IMR-90 (cell line): ENCODE measurements around the gene LCE2A. TPM values are rescaled to one million over a fixed set of nuclear protein-coding genes. Genes with fewer than 3 reads are reported as not detected.
"Not testable (repeated sequence)": the region's sequence is repeated elsewhere in the genome, so short reads cannot be mapped to it uniquely, and the experiment has no call there.

Experiments used
- ATAC-seq: fragments of 200-7000 bp; cut with Tn5 transposase; 2 replicates; pipeline ENCODE4 v1.9.1; 2020; ENCODE audit warnings: low read depth, mild to moderate bottlenecking, moderate library complexity
- BruUV-seq: library from RNA; stranded (reverse); fragments of 400-500 nt; replicated peaks from 2 replicates; lab custom pipeline; 2021; lab: Mats Ljungman, UMichigan
- CTCF ChIA-PET: fragments of 300-600 bp; formaldehyde crosslinking; extraction: SDS; loops from one replicate; lab custom pipeline; 2021; ENCODE audit warnings: antibody characterized with exemption; lab: Yijun Ruan, JAX
- POLR2A ChIA-PET: fragments of 300-600 bp; sonication (Branson Sonifier 250); formaldehyde crosslinking; loops from one replicate; lab custom pipeline; 2022; ENCODE audit warnings: antibody characterized with exemption; ENCODE audit not compliant: unreplicated experiment; lab: Charles Lee
- DNase-seq: peaks from one replicate; pipeline ENCODE4 v3.0.0; 2013
- H2AFZ ChIP-seq: replicated peaks from 2 replicates; pipeline ENCODE3; 2013; ENCODE audit warnings: low read length, mild to moderate bottlenecking; ENCODE audit not compliant: poor library complexity
- H2AK5ac ChIP-seq: 2 replicates; pipeline ENCODE4 v1.6.1; 2013; ENCODE audit warnings: low read depth, low read length, inconsistent platforms
- H2AK9ac ChIP-seq: replicated peaks from 2 replicates; pipeline ENCODE3; 2013; ENCODE audit warnings: mild to moderate bottlenecking, low read depth, low read length, moderate library complexity; ENCODE audit not compliant: poor library complexity
- H2BK120ac ChIP-seq: 2 replicates; pipeline ENCODE4 v1.6.1; 2013; ENCODE audit warnings: low read depth, low read length, inconsistent platforms
- H2BK15ac ChIP-seq: 3 replicates; pipeline ENCODE4 v1.6.1; 2013; ENCODE audit warnings: low read depth, low read length, inconsistent platforms
- H2BK20ac ChIP-seq: 2 replicates; pipeline ENCODE4 v1.6.1; 2013; ENCODE audit warnings: low read depth, mild to moderate bottlenecking, inconsistent platforms, low read length, moderate library complexity
- H2BK5ac ChIP-seq: 2 replicates; pipeline ENCODE4 v1.6.1; 2013; ENCODE audit warnings: mild to moderate bottlenecking, low read depth, low read length, inconsistent platforms; ENCODE audit not compliant: poor library complexity, severe bottlenecking
- H3K14ac ChIP-seq: replicated peaks from 2 replicates; pipeline ENCODE4 v1.6.1; 2013; ENCODE audit warnings: low read depth, low read length, inconsistent platforms
- H3K18ac ChIP-seq: 2 replicates; pipeline ENCODE4 v1.6.1; 2013; ENCODE audit warnings: low read depth, low read length, control low read depth
- H3K23ac ChIP-seq: 2 replicates; pipeline ENCODE4 v1.6.1; 2013; ENCODE audit warnings: low read depth, low read length, inconsistent platforms
- H3K27ac ChIP-seq: 2 replicates; pipeline ENCODE4 v1.5.1; 2013; ENCODE audit warnings: mild to moderate bottlenecking, control low read depth, low read length; ENCODE audit not compliant: insufficient read depth
- H3K27me3 ChIP-seq: 2 replicates; pipeline ENCODE4 v1.6.1; 2013; ENCODE audit warnings: low read length; ENCODE audit not compliant: control insufficient read depth, insufficient read depth
- H3K36me3 ChIP-seq: 2 replicates; pipeline ENCODE4 v1.6.1; 2013; ENCODE audit warnings: low read length, mixed read lengths; ENCODE audit not compliant: control insufficient read depth, insufficient read depth
- H3K4ac ChIP-seq: 2 replicates; pipeline ENCODE4 v1.6.1; 2013; ENCODE audit warnings: low read depth, low read length, inconsistent platforms
- H3K4me1 ChIP-seq: 2 replicates; pipeline ENCODE4 v1.6.1; 2013; ENCODE audit warnings: low read length, mixed read lengths; ENCODE audit not compliant: control insufficient read depth, insufficient read depth
- H3K4me2 ChIP-seq: 2 replicates; pipeline ENCODE4 v1.6.1; 2013; ENCODE audit warnings: low read depth, mild to moderate bottlenecking, control low read depth, low read length, moderate library complexity
- H3K4me3 ChIP-seq: 2 replicates; pipeline ENCODE4 v1.5.1; 2013; ENCODE audit warnings: low read depth, mild to moderate bottlenecking, control low read depth, low read length, moderate library complexity; ENCODE audit not compliant: insufficient read depth
- H3K56ac ChIP-seq: 2 replicates; pipeline ENCODE4 v1.6.1; 2013; ENCODE audit warnings: low read length, inconsistent platforms; ENCODE audit not compliant: insufficient read depth; ENCODE audit errors: extremely low read depth
- H3K79me1 ChIP-seq, 2 experiments: 2 replicates each; pipeline ENCODE4 v1.6.1; 2013; ENCODE audit warnings: low read length in 2 of 2, inconsistent platforms in 1 of 2, low read depth in 1 of 2
- H3K9ac ChIP-seq: 2 replicates; pipeline ENCODE4 v1.6.1; 2013; ENCODE audit warnings: low read depth, low read length, control low read depth
- H3K9me1 ChIP-seq: 2 replicates; pipeline ENCODE4 v1.6.1; 2013; ENCODE audit warnings: low read length, inconsistent platforms; ENCODE audit not compliant: insufficient read depth
- H3K9me3 ChIP-seq: 2 replicates; pipeline ENCODE4 v1.6.1; 2013; ENCODE audit warnings: low read length; ENCODE audit not compliant: control insufficient read depth, insufficient read depth
- H4K20me1 ChIP-seq: 2 replicates; pipeline ENCODE4 v1.6.1; 2013; ENCODE audit warnings: low read length, inconsistent platforms; ENCODE audit not compliant: insufficient read depth
- H4K5ac ChIP-seq: 2 replicates; pipeline ENCODE4 v1.6.1; 2013; ENCODE audit warnings: mild to moderate bottlenecking, low read depth, low read length, control low read depth
- H4K8ac ChIP-seq, 2 experiments: 2 replicates each; pipeline ENCODE4 v1.6.1; 2013; ENCODE audit warnings: low read depth in 2 of 2, low read length in 2 of 2, control low read depth in 1 of 2, inconsistent platforms in 1 of 2
- H4K91ac ChIP-seq: 2 replicates; pipeline ENCODE4 v1.6.1; 2013; ENCODE audit warnings: low read depth, low read length, inconsistent platforms; ENCODE audit not compliant: insufficient read depth
- FOS ChIP-seq: fragments of 150-350 bp; IDR thresholded peaks from 2 replicates; pipeline ENCODE4 v1.6.1; 2016; ENCODE audit warnings: low read depth, low read length
- MAFK ChIP-seq: IDR thresholded peaks from 2 replicates; pipeline ENCODE4 v1.6.1; 2012; ENCODE audit warnings: low read depth, low read length, improper control_type of control experiment
- MAZ ChIP-seq: IDR thresholded peaks from 2 replicates; pipeline ENCODE4 v1.6.1; 2012; ENCODE audit warnings: low read depth, mild to moderate bottlenecking, low read length, improper control_type of control experiment, moderate library complexity, borderline replicate concordance
- NFE2L2 ChIP-seq: fragments of 150-350 bp; IDR thresholded peaks from 2 replicates; pipeline ENCODE4 v1.6.1; 2016; ENCODE audit warnings: low read depth, mild to moderate bottlenecking, low read length
- WGBS, 2 experiments: methylation state at CpG; one replicate each; pipeline versions ENCODE4 v1.1.5 to v1.1.7; 2013; ENCODE audit warnings: missing lambda C conversion rate in 2 of 2; ENCODE audit not compliant: insufficient read length in 1 of 2; ENCODE audit errors: extremely low coverage in 2 of 2; 5-methylcytosine and 5-hydroxymethylcytosine counted together
- dilution Hi-C: fragments of 300-500 bp; cut with HindIII; formaldehyde crosslinking; loops from one replicate; pipeline ENCODE4 v1.14.3; 2018; ENCODE audit warnings: low sequenced_read_pairs; ENCODE audit not compliant: unreplicated experiment
- in situ Hi-C: fragments of 300-500 bp; cut with MboI; formaldehyde crosslinking; loops from 3 replicates; pipeline ENCODE4 v1.14.3; 2019; ENCODE audit warnings: low sequenced_read_pairs, inconsistent platforms, mixed read lengths
- intact Hi-C: fragments of 100-400 bp; cut with micrococcal nuclease; formaldehyde crosslinking; loops from 2 replicates; pipeline ENCODE4 v1.10.0; 2022
- polyA plus RNA-seq, 3 experiments: library from polyadenylated mRNA; depleted of rRNA; stranded (reverse); fragments of >200 nt; gene quantifications; 2 replicates each; pipeline ENCODE4 v1.2.3, GENCODE V29; 2012; ENCODE audit warnings: low replicate concordance in 1 of 3
- total RNA-seq: library from RNA; depleted of rRNA; stranded (reverse); fragments of >200 nt; gene quantifications from 2 replicates; pipeline ENCODE4 v1.2.3, GENCODE V29; 2012

The LCE2A gene
- total and polyA plus RNA-seq, 2 of the 4 experiments (the other 2 are of a cell fraction), result 0.50 TPM; not detected in 1

DNA sequence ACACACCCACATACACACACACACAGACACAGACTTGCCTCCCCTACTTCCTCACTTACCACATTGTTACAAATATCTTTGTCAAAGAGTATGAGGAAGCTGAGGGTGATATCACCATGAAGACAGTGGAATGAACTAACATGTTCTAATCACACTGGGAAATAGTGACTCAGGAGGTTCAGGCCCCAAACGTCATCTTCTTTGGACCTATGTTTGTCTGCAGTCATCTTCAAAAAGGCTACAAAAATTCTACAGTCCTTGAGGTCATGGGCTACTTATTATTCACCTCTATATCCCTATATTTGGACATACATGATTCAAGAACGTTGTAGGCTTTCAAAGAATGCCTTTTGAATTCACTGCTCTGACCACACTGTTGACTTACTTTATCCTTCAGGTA lies 25.1 kb upstream of the LCE2A start:
- no TSS peak for BruUV-seq
- Histone ChIP-seq H4K8ac (no peak overlapping the region), H3K27ac (no peak overlapping the region), H3K4ac (no peak overlapping the region), H3K79me1 (no peaks in the 10 kb centered on the region), H2BK120ac (no peak overlapping the region), H2AK9ac (no peak overlapping the region), H3K4me3 (no peak overlapping the region), H2BK5ac (no peak overlapping the region), H4K20me1 (no peaks in the 10 kb centered on the region), H4K91ac (no peak overlapping the region), H2BK15ac (no peak overlapping the region), H4K5ac (no peak overlapping the region), H2BK20ac (no peak overlapping the region), H3K27me3 (no peaks in the 10 kb centered on the region; the same call in 1 of the 2 replicates), H3K36me3 (no peaks in the 10 kb centered on the region), H2AFZ (no peak overlapping the region), H3K23ac (no peak overlapping the region), H3K9me1 (no peaks in the 10 kb centered on the region), H3K14ac (no peak overlapping the region), H2AK5ac (no peak overlapping the region), H3K56ac (no peak overlapping the region), H3K9ac (no peak overlapping the region), H3K9me3 (no peaks in the 10 kb centered on the region), H3K4me2 (no peak overlapping the region), H3K18ac (no peak overlapping the region), H3K4me1 (no peaks in the 10 kb centered on the region)
- ChIA-PET CTCF (no interaction called here), POLR2A (no interaction called here)
- intact Hi-C loops, result no loop called here
- TF ChIP-seq NFE2L2 (no peak), FOS (no peak), MAFK (no peak), MAZ (no peak)
- WGBS, 2 experiments, result no CpG with 5 or more reads among the region's 2 CpGs
- in situ Hi-C loops, result loop anchor here (25.0 kb wide), 1 partner anchor 539 kb away; the partner anchor contains the start of genes LELP1 and PRR9
- DNase-seq (no peak), ATAC-seq (no peak)
- dilution Hi-C loops, result no loop called here

DNA sequence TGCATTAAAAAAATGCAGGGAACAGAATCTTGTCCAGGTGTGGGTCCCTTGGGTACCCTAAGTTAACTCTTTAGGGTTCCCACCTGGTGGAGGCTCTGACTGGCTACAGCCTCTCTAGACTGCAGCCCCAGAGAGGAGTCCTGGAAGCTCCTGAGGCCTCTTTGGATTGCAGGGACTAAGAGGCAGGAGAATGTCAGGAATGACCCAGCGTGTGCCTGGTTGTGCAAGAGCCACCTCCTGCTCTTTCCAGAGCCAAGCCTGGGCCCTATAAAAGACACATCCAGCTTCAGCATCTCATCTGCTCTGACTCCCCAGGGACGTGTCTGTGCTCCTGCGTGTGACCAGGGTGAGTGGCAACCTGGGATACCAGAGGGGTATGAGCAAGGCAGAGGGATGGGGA lies 23.2 kb upstream of the LCE2A start, which contains the start of gene LCE2C:
LCE2C (plus strand) TSS at position 297 of the 400 bp plus-strand sequence. CDS start 737 bp downstream, outside the sequence.
- H4K91ac ChIP-seq, H3K4ac ChIP-seq, H4K8ac ChIP-seq, H3K9me3 ChIP-seq, H3K27ac ChIP-seq, H3K36me3 ChIP-seq, H2AK5ac ChIP-seq, H3K4me3 ChIP-seq, BruUV-seq, H3K9me1 ChIP-seq, H2BK20ac ChIP-seq, ATAC-seq, H2BK15ac ChIP-seq, H3K18ac ChIP-seq, H4K20me1 ChIP-seq, POLR2A ChIA-PET, H3K56ac ChIP-seq, H3K4me2 ChIP-seq, H3K79me1 ChIP-seq, H2BK120ac ChIP-seq, DNase-seq, H2AK9ac ChIP-seq, H3K23ac ChIP-seq, CTCF ChIA-PET, H3K27me3 ChIP-seq, dilution Hi-C loops, intact Hi-C loops, H3K14ac ChIP-seq, H3K9ac ChIP-seq, H4K5ac ChIP-seq, H3K4me1 ChIP-seq, H2AFZ ChIP-seq, H2BK5ac ChIP-seq: not testable (repeated sequence)
- WGBS, 2 experiments, result no CpG with 5 or more reads among the region's 3 CpGs
- in situ Hi-C loops, result loop anchor here (25.0 kb wide), 1 partner anchor 537 kb away; the partner anchor contains the start of genes LELP1 and PRR9
